Jurkat, Clone E6-1 (cell line): ENCODE results near the gene RNF151.
"Not testable (repeated sequence)": the region's sequence is repeated elsewhere in the genome, so short reads cannot be mapped to it uniquely, and the experiment has no call there.

Experiments used
- DNase-seq: peaks from one replicate; pipeline ENCODE4 v3.0.0-alpha.2; 2011; ENCODE audit warnings: low read depth, low spot score
- H3K4me3 ChIP-seq: 2 replicates; pipeline ENCODE4 v1.5.1; 2011; ENCODE audit warnings: mild to moderate bottlenecking, low read length, control low read depth, moderate library complexity

RNF151 gene

GRCh38 chr16:1936945-1937479, 29.6 kb upstream of the RNF151 start:
- DNase-seq = no peak
- no peak overlapping the region for H3K4me3 ChIP-seq

GRCh38 chr16:1938316-1938715, 28.3 kb upstream of the RNF151 start:
- H3K4me3 ChIP-seq = no peak overlapping the region
- no peak for DNase-seq

- no peak overlapping the region for H3K4me3 ChIP-seq
- DNase-seq = no peak
Observed at GRCh38 chr16:1938910-1939309, 27.7 kb upstream of the RNF151 start.

DNA sequence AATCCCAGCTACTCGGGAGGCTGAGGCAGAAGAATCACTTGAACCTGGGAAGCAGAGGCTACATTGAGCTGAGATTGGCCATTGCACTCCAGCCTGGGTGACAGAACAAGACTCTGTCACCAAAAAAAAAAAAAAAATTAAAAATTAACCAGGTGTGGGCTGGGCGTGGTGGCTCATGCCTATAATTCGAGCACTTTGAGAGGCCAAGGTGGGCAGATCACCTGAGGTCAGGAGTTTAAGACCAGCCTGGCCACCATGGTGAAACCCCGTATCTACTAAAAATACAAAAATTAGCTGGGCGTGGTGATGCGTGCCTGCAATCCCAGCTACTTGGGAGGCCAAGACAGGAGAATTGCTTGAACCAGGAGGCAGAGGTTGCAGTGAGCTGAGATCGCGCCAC, 26.8 kb upstream of the RNF151 start:
- DNase-seq, H3K4me3 ChIP-seq: not testable (repeated sequence)

GRCh38 chr16:1940273-1941161, 26.1 kb upstream of the RNF151 start:
- no peak for DNase-seq
- no peak overlapping the region for H3K4me3 ChIP-seq

GRCh38 chr16:1941162-1942046, 25.3 kb upstream of the RNF151 start:
- no peak for DNase-seq
- H3K4me3 ChIP-seq = no peak overlapping the region

GRCh38 chr16:1942047-1942809, 24.4 kb upstream of the RNF151 start:
- no peak for DNase-seq

DNA sequence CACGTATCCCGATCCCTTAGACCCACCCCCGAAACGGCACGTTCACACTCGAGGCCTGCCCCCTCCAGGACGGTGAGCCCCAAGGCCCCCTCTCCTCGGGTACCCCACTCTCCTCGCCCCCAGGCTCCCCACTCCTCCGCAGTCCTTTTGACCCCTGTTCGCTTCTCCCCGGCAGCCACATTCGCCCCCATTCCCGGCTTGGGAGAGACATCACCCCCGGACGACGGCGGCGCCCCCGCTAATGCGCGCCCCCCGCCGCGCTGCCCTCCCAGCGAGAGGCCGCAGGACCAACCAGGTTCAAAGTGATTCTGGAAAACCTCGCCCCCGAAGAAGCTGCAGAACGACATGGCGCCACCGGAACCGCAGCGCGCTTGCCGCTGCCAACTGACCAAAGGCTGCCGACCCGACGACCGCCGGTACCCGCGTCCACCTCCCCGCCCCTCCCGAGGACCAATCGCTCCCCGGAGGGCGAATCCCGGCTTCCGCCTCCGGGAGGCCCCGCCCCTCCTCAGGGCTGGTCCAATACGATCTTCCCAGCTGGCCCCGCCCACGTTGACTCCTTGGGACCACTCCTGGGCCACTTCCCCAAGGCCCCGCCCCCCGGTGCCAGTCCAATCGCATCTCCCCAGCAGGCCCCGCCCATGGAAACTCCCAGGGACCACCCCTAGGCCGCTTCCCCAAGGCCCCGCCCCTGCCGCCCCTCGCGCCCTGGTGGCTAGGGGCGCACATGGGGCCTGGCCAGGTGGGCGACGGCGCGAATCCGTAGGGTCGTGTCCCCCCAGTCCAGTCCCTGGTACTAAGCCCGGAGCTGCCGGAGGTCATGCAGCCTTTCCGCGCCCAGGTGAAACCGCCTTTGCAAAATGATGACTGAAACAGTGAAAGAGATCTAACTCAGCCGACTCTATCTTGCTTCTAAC, 23.6 kb upstream of the RNF151 start, which contains the start of gene MSRB1:
TSS of gene MSRB1 (minus strand) at position 390 of the 917 bp plus-strand sequence. CDS start at position 347, 43 bp downstream.
- peak within 1 kb of the TSS; percentile 58 for H3K4me3 ChIP-seq
- peak; percentile 95 for DNase-seq

More at GRCh38 chr16:1942047-1942809, 24.4 kb upstream of the RNF151 start:
- peak overlapping the region; percentile 58 for H3K4me3 ChIP-seq

GRCh38 chr16:1944612-1945199, 21.9 kb upstream of the RNF151 start:
- DNase-seq = no peak
- no peak overlapping the region for H3K4me3 ChIP-seq

DNA sequence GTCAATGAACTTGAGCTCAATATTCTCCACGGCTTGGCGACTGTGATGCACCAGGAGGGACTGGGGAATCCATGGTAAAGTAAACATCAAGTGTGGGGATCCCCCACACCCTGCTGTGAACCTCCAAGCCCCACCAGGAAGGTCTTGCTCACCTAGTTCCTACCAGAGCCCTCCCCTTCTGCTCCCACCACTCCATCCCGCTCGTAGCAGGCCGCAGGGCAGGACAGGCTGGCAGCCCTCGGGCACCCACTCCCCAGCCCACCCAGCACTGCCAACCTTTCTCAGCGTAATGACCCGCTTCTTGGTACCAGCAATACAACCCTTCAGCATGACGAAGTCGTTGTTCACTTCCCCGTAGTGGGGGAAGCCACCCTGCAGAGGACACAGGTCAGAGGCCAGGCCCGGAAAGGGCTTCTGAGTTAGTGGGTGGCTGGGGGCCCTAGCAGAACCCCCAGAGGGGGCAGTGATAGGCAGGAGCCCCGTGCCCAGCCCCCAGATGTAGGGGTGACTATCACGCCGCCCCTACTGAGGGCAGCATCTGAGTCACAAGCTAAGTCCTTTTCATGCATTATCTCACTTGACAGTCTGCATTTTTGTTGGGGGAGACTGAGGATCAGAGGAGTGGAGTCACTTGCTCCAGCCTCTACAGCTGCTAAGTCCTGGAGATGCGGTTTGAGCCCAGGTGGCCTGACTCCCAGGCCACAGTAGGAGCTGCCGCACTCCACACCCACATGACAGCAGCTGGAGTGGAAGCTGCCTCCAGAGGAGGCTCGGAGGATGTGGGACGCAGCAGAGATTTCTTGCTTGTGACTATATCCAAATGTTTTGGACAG, 20.9 kb upstream of the RNF151 start:
- H3K4me3 ChIP-seq = no peak overlapping the region
- DNase-seq = no peak

GRCh38 chr16:1946495-1947368, 19.9 kb upstream of the RNF151 start:
- H3K4me3 ChIP-seq = no peak overlapping the region
- DNase-seq = no peak

DNA sequence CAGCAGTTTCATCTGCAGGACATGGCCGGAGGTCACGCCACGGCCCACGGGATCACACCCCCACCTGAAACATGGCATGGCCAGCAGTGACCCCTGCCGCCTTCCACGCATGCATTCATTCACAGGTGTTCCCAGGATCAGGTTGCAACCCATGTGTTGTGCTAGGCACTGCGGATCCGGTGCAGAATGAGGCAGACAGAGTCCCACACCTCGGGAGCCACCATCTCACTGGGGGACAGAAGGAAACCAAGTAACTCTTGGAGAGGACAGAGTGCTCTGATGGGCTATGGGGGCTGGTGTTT, 19.3 kb upstream of the RNF151 start:
- no peak overlapping the region for H3K4me3 ChIP-seq
- DNase-seq = no peak

GRCh38 chr16:1949507-1949906, 17.1 kb upstream of the RNF151 start:
- no peak for DNase-seq
- H3K4me3 ChIP-seq = no peak overlapping the region

GRCh38 chr16:1950047-1950446, 16.6 kb upstream of the RNF151 start:
- no peak overlapping the region for H3K4me3 ChIP-seq
- no peak for DNase-seq

GRCh38 chr16:1950559-1950958, 16.1 kb upstream of the RNF151 start:
- no peak overlapping the region for H3K4me3 ChIP-seq
- DNase-seq = no peak

- no peak for DNase-seq
Observed at GRCh38 chr16:1953734-1954133, 12.9 kb upstream of the RNF151 start.

More at GRCh38 chr16:1953734-1954133, 12.9 kb upstream of the RNF151 start:
- no peak overlapping the region for H3K4me3 ChIP-seq
